GM19452 (cell line): ENCODE results near the gene PRKAR1B.

ENCODE experiments used
- ATAC-seq: cut with Tn5 transposase; IDR thresholded peaks from one replicate; pipeline ENCODE4 v1.9.1; 2021; ENCODE audit not compliant: unreplicated experiment

The PRKAR1B gene

DNA sequence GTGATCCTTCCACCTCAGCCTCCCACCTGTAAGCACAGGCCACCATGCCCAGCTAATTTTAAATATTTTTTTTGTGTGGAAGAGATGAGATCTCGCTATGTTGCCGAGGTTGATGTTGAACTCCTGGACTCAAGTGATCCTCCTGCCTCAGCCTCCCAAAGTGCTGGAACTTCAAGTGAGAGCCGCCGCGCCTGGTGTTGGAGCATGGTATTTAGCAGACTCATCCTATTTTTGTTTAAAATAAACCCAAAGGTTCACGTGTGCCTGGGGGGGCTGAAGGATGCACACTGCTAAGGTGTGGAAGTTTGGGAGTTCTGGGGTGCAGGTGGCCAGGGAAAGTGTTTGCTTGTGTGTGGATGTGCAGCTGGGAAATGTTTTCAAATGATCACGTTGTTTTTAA, 225.6 kb downstream of the PRKAR1B start:
- no peak for ATAC-seq

GRCh38 chr7:500521-501420, 226.3 kb downstream of the PRKAR1B start:
- ATAC-seq: no peak

GRCh38 chr7:499853-500485, 227.1 kb downstream of the PRKAR1B start:
- no peak for ATAC-seq
